T47D (cell line): ENCODE measurements around the gene ADGRG7.

ENCODE experiments used
- DNase-seq, 2 experiments: peaks; one replicate each; pipeline versions ENCODE4 v3.0.0 to v3.0.0-alpha.2; 2011 to 2012; ENCODE audit warnings: low read depth in 1 of 2, low spot score in 1 of 2
- JUND ChIP-seq: IDR thresholded peaks from 2 replicates; pipeline ENCODE4 v1.6.1; 2012; ENCODE audit warnings: low read depth
- in situ Hi-C: cut with HindIII; loops from 2 replicates; pipeline ENCODE4 v1.10.0; 2016; ENCODE audit warnings: low sequenced_read_pairs, low pct_unique_long_range_greater_than_20kb

The ADGRG7 gene

DNA sequence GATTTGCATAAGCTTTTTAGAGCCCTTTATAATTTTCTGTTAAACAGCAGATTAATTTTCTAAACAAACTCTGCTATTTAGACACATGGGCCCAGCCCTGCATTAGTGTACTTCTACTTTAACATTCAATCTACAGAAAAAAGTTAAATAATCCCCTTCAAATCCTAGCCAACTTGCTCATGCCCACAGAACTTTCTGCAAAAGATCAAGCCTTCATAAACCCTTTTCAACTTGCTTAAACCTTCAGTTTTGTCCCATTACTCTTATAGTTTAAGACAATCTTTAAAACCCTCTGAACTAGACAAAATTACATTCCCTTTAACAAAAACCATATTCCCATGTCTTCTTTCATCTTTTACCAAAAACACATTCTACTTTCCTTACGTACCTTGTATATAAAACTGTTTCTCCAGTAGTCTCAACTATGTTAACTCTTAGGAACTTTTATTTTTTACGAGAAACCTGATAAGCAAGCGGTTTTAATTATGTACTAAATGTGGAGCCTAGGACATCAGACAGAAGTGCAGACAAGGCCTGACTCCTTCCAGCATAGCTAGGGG lies 25.2 kb upstream of the ADGRG7 start:
- no peak for TF ChIP-seq JUND
- in situ Hi-C loops, result no loop called here
- DNase-seq, result no peak

GRCh38 chr3:100586832-100587231 lies 22.6 kb upstream of the ADGRG7 start:
- in situ Hi-C loops, result no loop called here
- DNase-seq, result no peak
- TF ChIP-seq JUND, result no peak

DNA sequence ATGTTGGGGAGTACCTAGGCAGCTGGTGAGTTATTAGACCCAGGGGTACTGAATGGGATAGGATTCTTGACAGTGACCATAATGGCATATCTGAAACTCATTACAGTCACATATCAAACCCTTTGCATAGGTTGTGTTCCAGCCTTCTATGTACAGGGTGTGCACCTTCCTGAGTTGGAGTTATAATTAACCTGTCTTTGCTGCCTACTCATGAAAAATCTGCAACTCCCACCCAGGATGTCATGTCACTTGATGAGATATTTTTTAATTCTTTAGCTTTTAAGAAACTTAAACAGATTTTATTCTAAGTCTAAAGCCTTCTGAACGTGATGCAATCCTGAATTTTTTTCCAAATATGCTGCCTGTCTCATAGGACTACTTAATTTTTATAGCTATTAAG lies 21.1 kb upstream of the ADGRG7 start:
- DNase-seq, result no peak
- in situ Hi-C loops, result no loop called here
- no peak for TF ChIP-seq JUND

GRCh38 chr3:100590114-100590839 lies 19.1 kb upstream of the ADGRG7 start:
- no peak for TF ChIP-seq JUND
- peak; percentile 44 to 82 for DNase-seq
- in situ Hi-C loops, result no loop called here

GRCh38 chr3:100590840-100591147 lies 18.6 kb upstream of the ADGRG7 start:
- no peak for TF ChIP-seq JUND

DNA sequence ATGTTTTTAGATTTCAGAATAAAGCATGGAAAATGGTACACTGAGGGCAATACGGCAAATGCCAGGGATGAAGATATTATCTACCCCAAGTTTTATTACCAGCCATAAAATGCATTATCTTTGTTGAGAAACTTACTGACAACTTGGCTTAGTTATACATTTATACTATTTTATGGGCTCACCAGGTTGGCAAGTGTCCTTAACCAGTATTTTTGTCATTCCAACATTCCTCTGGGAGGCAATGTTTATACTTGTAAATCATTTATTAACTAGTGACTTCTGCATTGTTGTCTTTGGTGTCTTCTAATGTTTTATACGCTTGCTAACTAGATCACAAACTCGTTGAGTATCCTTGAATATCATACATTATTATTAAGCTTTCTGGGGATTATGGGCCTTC lies 18.0 kb upstream of the ADGRG7 start:
- in situ Hi-C loops, result no loop called here
- DNase-seq, result no peak
- peak; percentile 38; the same call in 1 of the 2 replicates for TF ChIP-seq JUND

More at GRCh38 chr3:100590840-100591147, 18.6 kb upstream of the ADGRG7 start:
- no peak for DNase-seq
- in situ Hi-C loops, result no loop called here

DNA sequence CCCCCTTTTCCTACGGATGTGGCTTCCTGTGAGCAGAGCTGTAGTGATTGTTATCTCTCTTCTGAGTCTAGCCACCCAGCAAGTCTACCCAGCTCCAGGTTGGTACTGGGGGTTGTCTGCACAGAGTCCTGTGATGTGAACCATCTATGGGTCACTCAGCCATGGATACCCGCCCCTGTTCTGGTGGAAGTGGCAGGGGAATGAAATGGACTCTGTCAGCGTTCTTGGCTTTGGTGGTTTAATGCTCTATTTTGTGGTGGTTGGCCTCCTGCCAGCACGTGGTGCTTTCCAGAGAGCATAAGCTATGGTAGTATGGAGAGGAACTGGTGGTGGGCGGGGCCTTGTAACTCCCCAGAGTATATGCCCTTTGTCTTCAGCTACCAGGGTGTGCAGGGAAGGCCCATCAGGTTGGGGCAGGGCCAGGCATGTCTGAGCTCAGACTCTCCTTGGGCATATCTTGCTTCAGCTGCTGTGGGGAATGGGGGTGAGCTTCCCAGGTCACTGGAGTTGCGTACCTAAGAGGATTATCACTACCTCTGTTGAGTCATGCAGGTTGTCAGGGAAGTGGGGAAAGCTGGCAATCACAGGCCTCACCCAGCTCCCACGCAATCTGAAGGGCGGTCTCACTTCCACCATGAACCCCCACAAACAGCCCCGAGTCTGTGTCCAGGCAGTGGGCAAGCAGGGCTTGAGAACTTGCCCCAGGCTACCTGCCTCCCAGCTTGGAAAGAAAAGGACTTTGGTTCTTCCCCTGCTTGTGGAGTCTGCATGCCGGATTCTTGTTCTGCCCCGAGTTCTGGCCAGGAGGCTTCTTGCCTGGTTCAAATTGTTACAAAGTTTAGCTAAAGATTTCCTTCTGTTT lies 9.0 kb upstream of the ADGRG7 start:
- in situ Hi-C loops, result no loop called here
- no peak for DNase-seq

GRCh38 chr3:100602506-100603444 lies 6.6 kb upstream of the ADGRG7 start:
- no peak for DNase-seq
- TF ChIP-seq JUND, result no peak
- in situ Hi-C loops, result no loop called here

More for the DNA sequence above, 9.0 kb upstream of the ADGRG7 start:
- no peak for TF ChIP-seq JUND

GRCh38 chr3:100603469-100603868 lies 5.9 kb upstream of the ADGRG7 start:
- no peak for TF ChIP-seq JUND
- in situ Hi-C loops, result no loop called here
- peak; percentile 16 to 72 for DNase-seq

- no peak for DNase-seq
- in situ Hi-C loops, result no loop called here
- no peak for TF ChIP-seq JUND
Measured at GRCh38 chr3:100605358-100605757, 4.0 kb upstream of the ADGRG7 start.

- in situ Hi-C loops, result no loop called here
Measured at GRCh38 chr3:100606894-100607512, 2.4 kb upstream of the ADGRG7 start.

DNA sequence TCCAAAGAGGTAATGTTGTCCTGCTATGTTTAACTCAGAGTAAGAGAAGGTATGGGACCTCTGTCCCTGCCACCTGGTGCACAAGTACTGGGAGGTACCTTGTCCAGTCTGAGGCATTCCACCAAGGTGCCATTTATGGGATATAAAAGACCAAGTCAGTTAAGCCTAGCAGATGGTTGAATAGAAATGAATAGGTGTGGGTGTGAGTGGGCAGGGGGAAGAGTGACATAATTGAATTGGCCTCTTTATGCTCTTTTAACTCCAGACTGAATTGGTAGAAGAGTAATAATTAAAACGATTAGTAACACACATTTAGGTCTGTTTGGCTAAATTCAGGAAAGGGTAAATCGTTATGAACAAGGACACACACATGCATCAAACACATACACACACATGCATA lies 562 bp downstream of the ADGRG7 start:
- TF ChIP-seq JUND, result no peak
- in situ Hi-C loops, result no loop called here
- no peak for DNase-seq

More at GRCh38 chr3:100606894-100607512, 2.4 kb upstream of the ADGRG7 start:
- peak in 1 of 2 experiments; percentile 49 for DNase-seq
- TF ChIP-seq JUND, result no peak
